ENCODE measurements around the gene TMEM151B.

The TMEM151B gene

GRCh38 chr6:44275271-44275748, 5.1 kb downstream of the TMEM151B start:
- no peak for DNase-seq (ENCODE audit: low read depth)
- no peak overlapping the region for H3K4me3 ChIP-seq (ENCODE audit: low read depth, low read length)

GRCh38 chr6:44275749-44276648, 5.7 kb downstream of the TMEM151B start:
- DNase-seq (ENCODE audit: low read depth), result no peak
- peak overlapping the region; percentile 20 for H3K4me3 ChIP-seq (ENCODE audit: low read depth, low read length)

- no peak for DNase-seq (ENCODE audit: low read depth)
- no peak overlapping the region for H3K4me3 ChIP-seq (ENCODE audit: low read depth, low read length)
These were observed 6.7 kb downstream of the TMEM151B start for GRCh38 chr6:44276667-44277640.

GRCh38 chr6:44277763-44278162, 7.5 kb downstream of the TMEM151B start:
- H3K4me3 ChIP-seq (ENCODE audit: low read depth, low read length), result no peak overlapping the region
- no peak for DNase-seq (ENCODE audit: low read depth)

- no peak for DNase-seq (ENCODE audit: low read depth)
- H3K4me3 ChIP-seq (ENCODE audit: low read depth, low read length), result no peak overlapping the region
These were observed 8.1 kb downstream of the TMEM151B start for GRCh38 chr6:44278315-44278714.

- no peak for DNase-seq (ENCODE audit: low read depth)
These were observed 8.8 kb downstream of the TMEM151B start for GRCh38 chr6:44278774-44279697.

GRCh38 chr6:44284121-44284520, 13.9 kb downstream of the TMEM151B start:
- H3K4me3 ChIP-seq (ENCODE audit: low read depth, low read length), result no peak overlapping the region

More at GRCh38 chr6:44278774-44279697, 8.8 kb downstream of the TMEM151B start:
- no peak overlapping the region for H3K4me3 ChIP-seq (ENCODE audit: low read depth, low read length)

GRCh38 chr6:44284867-44285266, 14.6 kb downstream of the TMEM151B start:
- no peak for DNase-seq (ENCODE audit: low read depth)
- H3K4me3 ChIP-seq (ENCODE audit: low read depth, low read length), result no peak overlapping the region

More at GRCh38 chr6:44284121-44284520, 13.9 kb downstream of the TMEM151B start:
- no peak for DNase-seq (ENCODE audit: low read depth)

GRCh38 chr6:44285552-44286284, 15.5 kb downstream of the TMEM151B start:
- DNase-seq (ENCODE audit: low read depth), result no peak
- H3K4me3 ChIP-seq (ENCODE audit: low read depth, low read length), result no peak overlapping the region

GRCh38 chr6:44286285-44286565, 16.0 kb downstream of the TMEM151B start:
- no peak for DNase-seq (ENCODE audit: low read depth)
- no peak overlapping the region for H3K4me3 ChIP-seq (ENCODE audit: low read depth, low read length)

GRCh38 chr6:44286747-44287146, 16.5 kb downstream of the TMEM151B start:
- no peak for DNase-seq (ENCODE audit: low read depth)
- no peak overlapping the region for H3K4me3 ChIP-seq (ENCODE audit: low read depth, low read length)

GRCh38 chr6:44289726-44290260, 19.5 kb downstream of the TMEM151B start:
- DNase-seq (ENCODE audit: low read depth), result no peak
- H3K4me3 ChIP-seq (ENCODE audit: low read depth, low read length), result no peak overlapping the region

- H3K4me3 ChIP-seq (ENCODE audit: low read depth, low read length), result no peak overlapping the region
These were observed 21.6 kb downstream of the TMEM151B start for GRCh38 chr6:44291841-44292240.

GRCh38 chr6:44292661-44293365, 22.6 kb downstream of the TMEM151B start:
- no peak overlapping the region for H3K4me3 ChIP-seq (ENCODE audit: low read depth, low read length)
- DNase-seq (ENCODE audit: low read depth), result no peak

More at GRCh38 chr6:44291841-44292240, 21.6 kb downstream of the TMEM151B start:
- no peak for DNase-seq (ENCODE audit: low read depth)

GRCh38 chr6:44294832-44295791, 24.9 kb downstream of the TMEM151B start:
- no peak overlapping the region for H3K4me3 ChIP-seq (ENCODE audit: low read depth, low read length)
- no peak for DNase-seq (ENCODE audit: low read depth)

Data from skeletal muscle cell (primary cell).